ENCODE measurements around the gene BTN2A1.
"Not testable (repeated sequence)": the region's sequence is repeated elsewhere in the genome, so short reads cannot be mapped to it uniquely, and the experiment has no call there.

BTN2A1 gene

GRCh38 chr6:26497610-26498009 is 39.9 kb downstream of the BTN2A1 start:
- DNase-seq, result no peak

GRCh38 chr6:26500102-26500501 is 42.3 kb downstream of the BTN2A1 start, which contains the start of gene BTN1A1:
Gene BTN1A1, plus strand, starts transcription at chr6:26500303. Its CDS starts 984 bp downstream, at chr6:26501287.
- DNase-seq, result no peak

- DNase-seq, result no peak
These were observed 43.8 kb downstream of the BTN2A1 start for GRCh38 chr6:26501482-26501986.

GRCh38 chr6:26502165-26502564 is 44.4 kb downstream of the BTN2A1 start:
- DNase-seq, result no peak

DNA sequence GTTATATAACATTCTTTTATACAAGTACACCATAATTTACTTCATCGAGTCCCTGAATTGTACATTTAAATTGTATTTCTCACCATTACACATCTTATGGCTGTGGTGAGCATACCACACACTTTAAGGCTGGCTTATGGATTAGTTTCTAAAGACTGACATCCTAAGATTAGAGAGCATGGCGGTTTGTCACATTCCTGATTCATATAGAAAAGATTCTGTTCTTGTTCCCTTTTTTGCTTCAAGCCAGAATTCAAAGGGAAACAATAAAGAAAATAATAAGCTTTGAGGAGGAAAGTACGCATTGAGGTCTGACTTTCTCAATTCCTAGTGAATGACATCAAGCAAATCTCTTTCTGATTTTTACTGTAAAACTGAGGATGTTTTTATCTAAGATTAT is 44.9 kb downstream of the BTN2A1 start:
- DNase-seq, result no peak

DNA sequence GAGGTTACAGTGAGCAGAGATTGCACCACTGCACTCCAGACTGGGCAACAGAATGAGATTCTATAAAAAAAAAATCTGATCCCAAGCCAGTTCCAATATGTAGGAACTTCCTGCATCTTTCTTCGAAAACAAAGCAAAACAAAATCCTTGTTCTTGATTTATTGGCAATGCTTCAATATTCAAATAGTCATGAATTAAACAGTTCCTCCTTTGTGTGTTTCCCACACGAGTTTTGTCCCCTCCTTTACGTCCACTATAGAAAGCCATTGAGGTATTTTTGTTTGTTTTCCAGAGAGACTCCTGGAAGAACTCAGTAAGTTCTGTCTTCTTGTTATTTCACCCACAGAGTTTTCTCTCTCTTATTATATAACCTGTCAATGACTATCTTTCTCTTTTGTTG is 49.9 kb downstream of the BTN2A1 start:
- no peak for DNase-seq

DNA sequence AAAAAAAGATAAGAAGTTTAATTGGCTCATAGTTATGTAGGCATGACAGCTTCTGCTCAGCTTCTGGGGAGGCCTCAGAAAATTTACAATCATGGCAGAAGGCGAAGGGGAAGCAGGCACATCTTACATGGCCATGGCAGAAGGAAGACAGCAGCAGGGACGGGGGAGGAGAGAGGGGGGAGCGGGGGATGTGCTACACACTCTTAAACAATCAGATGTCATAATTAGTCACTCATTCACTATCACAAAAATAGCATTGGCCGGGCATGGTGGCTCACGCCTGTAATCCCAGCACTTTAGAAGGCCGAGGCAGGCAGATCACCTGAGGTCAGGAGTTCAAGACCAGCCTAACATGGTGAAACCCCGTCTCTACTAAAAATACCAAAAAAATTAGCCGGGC is 53.3 kb downstream of the BTN2A1 start:
- DNase-seq, result not testable (repeated sequence)

- DNase-seq, result no peak
These were observed 57.2 kb downstream of the BTN2A1 start for GRCh38 chr6:26514984-26515383.

- no peak for DNase-seq
These were observed 59.0 kb downstream of the BTN2A1 start for GRCh38 chr6:26516481-26517427.

Data from NCI-H2171 (cell line).